Skeletal muscle tissue (tissue), 4 donors: ENCODE results near the gene OCLN. TPM values are rescaled to one million over a fixed set of nuclear protein-coding genes. Genes with fewer than 3 reads are reported as not detected.
"Not testable (repeated sequence)": the region's sequence is repeated elsewhere in the genome, so short reads cannot be mapped to it uniquely, and the experiment has no call there.

Source experiments
- H3K27ac ChIP-seq: one replicate; pipeline ENCODE4 v1.7.0; 2013; ENCODE audit warnings: mild to moderate bottlenecking, low read depth, low read length, inconsistent platforms
- H3K27me3 ChIP-seq, 3 donors: one replicate each; pipeline ENCODE4 v1.7.0; 2013; ENCODE audit warnings: low read length in 3 of 3; ENCODE audit not compliant: control insufficient read depth in 3 of 3, insufficient read depth in 3 of 3
- H3K36me3 ChIP-seq, 3 donors: one replicate each; pipeline ENCODE4 v1.7.0; 2013; ENCODE audit warnings: low read length in 3 of 3; ENCODE audit not compliant: control insufficient read depth in 3 of 3, insufficient read depth in 3 of 3
- H3K4me1 ChIP-seq, 3 donors: one replicate each; pipeline ENCODE4 v1.7.0; 2013; ENCODE audit warnings: low read length in 3 of 3, mild to moderate bottlenecking in 3 of 3; ENCODE audit not compliant: control insufficient read depth in 3 of 3, insufficient read depth in 3 of 3
- H3K4me3 ChIP-seq, 3 donors: one replicate each; pipeline ENCODE4 v1.7.0; 2013; ENCODE audit warnings: low read length in 3 of 3
- H3K9ac ChIP-seq, 3 donors: one replicate each; pipeline ENCODE4 v1.7.0; 2013; ENCODE audit warnings: low read length in 3 of 3, mild to moderate bottlenecking in 3 of 3, moderate library complexity in 2 of 3, low read depth in 1 of 3
- H3K9me3 ChIP-seq, 3 donors: one replicate each; pipeline ENCODE4 v1.7.0; 2013; ENCODE audit warnings: low read length in 3 of 3; ENCODE audit not compliant: control insufficient read depth in 3 of 3
- total RNA-seq: library from RNA; depleted of rRNA; stranded (reverse); fragments of >200 nt; gene quantifications from one replicate; pipeline ENCODE4 v1.2.3, GENCODE V29; 2014
- donor health status: Osteomylitis.

The OCLN gene, protein sequence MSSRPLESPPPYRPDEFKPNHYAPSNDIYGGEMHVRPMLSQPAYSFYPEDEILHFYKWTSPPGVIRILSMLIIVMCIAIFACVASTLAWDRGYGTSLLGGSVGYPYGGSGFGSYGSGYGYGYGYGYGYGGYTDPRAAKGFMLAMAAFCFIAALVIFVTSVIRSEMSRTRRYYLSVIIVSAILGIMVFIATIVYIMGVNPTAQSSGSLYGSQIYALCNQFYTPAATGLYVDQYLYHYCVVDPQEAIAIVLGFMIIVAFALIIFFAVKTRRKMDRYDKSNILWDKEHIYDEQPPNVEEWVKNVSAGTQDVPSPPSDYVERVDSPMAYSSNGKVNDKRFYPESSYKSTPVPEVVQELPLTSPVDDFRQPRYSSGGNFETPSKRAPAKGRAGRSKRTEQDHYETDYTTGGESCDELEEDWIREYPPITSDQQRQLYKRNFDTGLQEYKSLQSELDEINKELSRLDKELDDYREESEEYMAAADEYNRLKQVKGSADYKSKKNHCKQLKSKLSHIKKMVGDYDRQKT
- 0.52 TPM for total RNA-seq

DNA sequence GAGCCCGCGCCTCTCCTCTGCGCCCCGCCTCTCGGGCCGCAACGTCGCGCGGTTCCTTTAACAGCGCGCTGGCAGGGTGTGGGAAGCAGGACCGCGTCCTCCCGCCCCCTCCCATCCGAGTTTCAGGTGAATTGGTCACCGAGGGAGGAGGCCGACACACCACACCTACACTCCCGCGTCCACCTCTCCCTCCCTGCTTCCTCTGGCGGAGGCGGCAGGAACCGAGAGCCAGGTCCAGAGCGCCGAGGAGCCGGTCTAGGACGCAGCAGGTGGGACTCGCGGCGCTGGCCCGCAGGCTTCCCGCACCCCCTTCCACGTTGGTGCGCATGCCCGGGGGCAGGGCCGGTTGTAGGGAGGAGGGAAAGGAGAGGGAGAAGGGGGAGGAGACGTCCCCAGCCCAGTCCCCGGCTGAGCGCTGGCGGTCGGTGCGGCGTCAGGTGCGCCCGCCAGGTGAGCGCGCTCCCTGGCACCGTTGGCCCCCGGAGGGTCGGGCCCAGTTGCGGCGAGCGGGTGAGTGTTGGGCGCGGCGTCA, at the start of gene OCLN:
TSS of gene OCLN (plus strand) at position 400 of the 532 bp plus-strand sequence. CDS start 11,455 bp downstream, outside the sequence.
- Histone ChIP-seq H3K4me3 (peak within 1 kb of the TSS; percentile 65 to 70 (median 66)), H3K4me1 (peaks cover 12 to 20% (median 18%) of the 10 kb centered on the region in 3 donors), H3K27me3 (peaks cover 23 to 36% (median 32%) of the 10 kb centered on the region in 3 donors), H3K9ac (peak within 1 kb of the TSS in 1 of 3 donors; percentile 25), H3K27ac (no peak within 1 kb of the TSS), H3K9me3 (no peaks in the 10 kb centered on the region), H3K36me3 (no peaks in the 10 kb centered on the region)

DNA sequence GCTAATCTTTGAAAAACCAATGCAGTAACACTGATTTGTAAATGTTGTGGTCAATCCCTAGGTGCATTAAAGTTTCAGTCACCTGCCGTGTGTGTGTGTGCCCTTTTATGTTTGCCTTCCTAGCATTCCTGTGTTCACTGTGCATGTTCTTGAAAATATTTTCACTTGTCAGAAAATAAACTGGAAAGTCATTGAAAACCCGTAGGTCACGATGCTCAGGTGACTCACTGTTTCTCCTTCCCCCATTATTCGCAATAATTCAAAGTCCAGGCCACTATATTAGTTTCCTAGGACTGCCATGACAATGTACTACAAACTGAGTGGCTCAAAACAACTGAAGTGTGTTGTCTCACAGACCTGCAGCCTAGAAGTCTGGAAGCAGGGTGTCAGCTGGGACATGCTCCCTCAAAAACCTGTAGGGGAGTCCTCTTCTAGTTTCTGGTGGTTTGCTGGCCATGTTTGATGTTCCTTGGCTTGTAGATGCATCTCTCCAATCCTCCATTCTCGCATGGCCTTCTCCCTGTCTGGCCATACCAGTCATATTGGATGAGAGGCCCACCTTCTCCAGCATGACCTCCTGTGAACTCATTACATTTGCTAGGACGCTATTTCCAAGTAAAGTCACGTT, 48.3 kb upstream of the OCLN start:
- Histone ChIP-seq H3K36me3 (no peaks in the 10 kb centered on the region), H3K9ac (no peak overlapping the region), H3K9me3 (no peaks in the 10 kb centered on the region), H3K27me3 (no peaks in the 10 kb centered on the region), H3K4me1 (no peaks in the 10 kb centered on the region), H3K4me3 (no peak overlapping the region), H3K27ac (no peak overlapping the region)

DNA sequence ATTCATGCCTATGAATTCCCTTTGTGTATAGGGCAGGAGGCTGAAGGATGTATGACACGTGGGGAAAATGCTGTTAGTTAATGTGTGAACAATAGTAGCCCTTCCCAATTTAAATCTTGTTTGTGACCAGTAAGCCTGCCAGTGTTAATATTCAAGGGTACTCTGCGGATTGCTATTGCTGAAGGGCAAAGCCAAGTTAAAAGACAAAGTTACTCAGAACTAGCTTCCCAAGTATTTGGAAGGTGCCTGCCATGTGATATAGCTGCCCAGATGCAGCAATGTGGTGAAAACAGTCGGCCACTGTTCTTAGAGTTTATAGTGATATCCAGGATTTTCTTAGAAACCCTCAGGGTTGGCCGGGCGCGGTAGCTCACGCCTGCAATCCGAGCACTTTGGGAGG, 43.1 kb upstream of the OCLN start:
- no peak overlapping the region for H3K27ac ChIP-seq
- H3K4me1 ChIP-seq: no peaks in the 10 kb centered on the region
- H3K4me3 ChIP-seq: no peak overlapping the region
- H3K9me3 ChIP-seq: no peaks in the 10 kb centered on the region
- H3K9ac ChIP-seq: no peak overlapping the region
- H3K27me3 ChIP-seq: peaks cover 0 to 2% (median 0%) of the 10 kb centered on the region in 3 donors
- no peaks in the 10 kb centered on the region for H3K36me3 ChIP-seq

DNA sequence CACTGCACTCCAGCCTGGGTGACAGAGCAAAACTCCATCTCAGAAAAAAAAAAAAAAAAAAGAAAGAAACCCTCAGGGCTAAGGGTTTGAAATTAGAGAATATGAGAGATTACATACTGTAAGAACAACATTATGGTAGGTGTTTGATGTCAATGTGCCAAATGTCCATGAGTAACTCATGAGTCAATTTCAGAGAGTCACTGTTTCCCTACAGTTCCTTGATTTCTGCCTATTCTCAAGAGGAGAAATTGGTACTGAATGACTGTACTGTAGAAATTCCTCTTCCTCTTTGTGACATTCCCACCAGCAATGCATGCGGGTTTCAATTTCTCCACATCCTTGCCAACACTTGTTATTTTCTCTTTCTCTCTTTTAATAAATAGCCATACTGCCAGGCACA, 42.5 kb upstream of the OCLN start:
- H3K27ac ChIP-seq: no peak overlapping the region
- no peaks in the 10 kb centered on the region for H3K36me3 ChIP-seq
- H3K4me3 ChIP-seq: no peak overlapping the region
- no peaks in the 10 kb centered on the region for H3K4me1 ChIP-seq
- no peaks in the 10 kb centered on the region for H3K9me3 ChIP-seq
- H3K27me3 ChIP-seq: peaks cover 0 to 2% (median 0%) of the 10 kb centered on the region in 3 donors
- H3K9ac ChIP-seq: no peak overlapping the region

DNA sequence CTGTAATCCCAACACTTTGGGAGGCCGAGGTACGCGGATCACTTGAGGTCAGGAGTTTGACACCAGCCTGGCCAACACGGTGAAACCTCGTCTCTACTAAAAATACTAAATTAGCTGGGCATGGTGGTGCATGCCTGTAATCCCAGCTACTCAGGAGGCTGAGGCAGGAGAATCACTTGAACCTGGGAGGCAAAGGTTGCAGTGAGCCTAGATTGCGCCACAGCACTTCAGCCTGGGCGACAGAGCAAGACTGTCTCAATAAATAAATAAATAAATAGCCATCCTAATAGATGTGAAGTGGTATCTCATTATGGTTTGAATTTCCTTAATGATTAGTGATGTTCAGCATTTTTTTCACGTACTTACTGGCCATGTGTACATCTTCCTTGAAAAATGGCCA, 42.1 kb upstream of the OCLN start:
- not testable (repeated sequence) for H3K4me1 ChIP-seq, H3K4me3 ChIP-seq, H3K27me3 ChIP-seq, H3K9me3 ChIP-seq, H3K36me3 ChIP-seq, H3K27ac ChIP-seq, H3K9ac ChIP-seq

DNA sequence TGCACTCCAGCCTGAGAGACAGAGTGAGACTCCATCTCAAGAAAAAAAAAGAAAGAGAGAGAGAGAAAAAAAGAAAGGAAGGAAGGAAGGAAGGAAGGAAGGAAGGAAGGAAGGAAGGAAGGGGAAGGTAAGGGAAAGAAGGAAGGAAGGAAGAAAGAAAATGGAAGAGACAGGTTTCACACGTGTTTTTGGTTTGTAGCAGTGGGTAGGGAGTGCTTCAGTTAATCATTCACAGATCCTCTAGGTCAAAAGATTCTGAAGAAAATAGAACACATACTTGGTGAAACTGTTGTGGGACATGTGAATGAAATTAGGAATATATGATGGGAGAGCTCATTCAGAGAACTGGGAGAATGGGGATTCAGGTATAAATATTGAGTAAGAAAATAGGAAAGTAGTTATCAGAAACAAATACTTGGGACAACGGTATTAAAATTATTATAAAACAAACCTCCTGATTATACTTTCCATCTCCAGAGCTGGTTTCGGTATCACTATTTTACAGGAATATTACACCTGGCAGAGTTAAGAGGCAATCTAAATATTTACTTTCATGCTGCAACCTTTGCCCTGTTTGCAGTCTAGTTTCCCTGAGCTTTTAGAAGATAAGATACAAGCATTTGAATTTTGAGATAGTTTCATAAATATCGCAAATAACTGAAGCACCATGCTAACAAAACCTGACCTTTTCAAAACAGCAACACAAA, 40.5 kb upstream of the OCLN start:
- H3K27ac ChIP-seq: no peak overlapping the region
- no peak overlapping the region for H3K4me3 ChIP-seq
- no peak overlapping the region for H3K9ac ChIP-seq
- H3K9me3 ChIP-seq: no peaks in the 10 kb centered on the region
- H3K27me3 ChIP-seq: peaks cover 0 to 2% (median 0%) of the 10 kb centered on the region in 3 donors
- no peaks in the 10 kb centered on the region for H3K4me1 ChIP-seq
- no peaks in the 10 kb centered on the region for H3K36me3 ChIP-seq

DNA sequence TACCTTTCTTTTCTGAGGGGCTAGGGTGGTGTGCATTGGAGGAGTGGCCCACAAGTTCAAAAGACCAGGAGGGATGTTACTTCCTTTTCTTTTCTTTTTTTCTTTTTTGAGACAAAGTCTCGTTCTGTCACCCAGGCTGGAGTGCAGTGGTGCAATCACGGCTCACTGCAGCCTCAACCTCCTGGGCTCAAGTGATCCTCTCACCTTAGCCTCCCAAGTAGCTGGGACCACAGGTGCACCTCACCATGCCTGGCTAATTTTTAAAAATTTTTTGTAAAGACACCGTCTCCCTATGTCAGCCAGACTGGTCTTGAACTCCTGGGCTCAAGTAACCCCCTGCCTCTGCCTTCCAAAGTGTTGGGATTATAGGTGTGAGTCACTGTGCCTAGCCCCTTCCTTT, 39.1 kb upstream of the OCLN start:
- H3K36me3 ChIP-seq, H3K4me3 ChIP-seq, H3K27me3 ChIP-seq, H3K9me3 ChIP-seq, H3K4me1 ChIP-seq, H3K9ac ChIP-seq, H3K27ac ChIP-seq: not testable (repeated sequence)

DNA sequence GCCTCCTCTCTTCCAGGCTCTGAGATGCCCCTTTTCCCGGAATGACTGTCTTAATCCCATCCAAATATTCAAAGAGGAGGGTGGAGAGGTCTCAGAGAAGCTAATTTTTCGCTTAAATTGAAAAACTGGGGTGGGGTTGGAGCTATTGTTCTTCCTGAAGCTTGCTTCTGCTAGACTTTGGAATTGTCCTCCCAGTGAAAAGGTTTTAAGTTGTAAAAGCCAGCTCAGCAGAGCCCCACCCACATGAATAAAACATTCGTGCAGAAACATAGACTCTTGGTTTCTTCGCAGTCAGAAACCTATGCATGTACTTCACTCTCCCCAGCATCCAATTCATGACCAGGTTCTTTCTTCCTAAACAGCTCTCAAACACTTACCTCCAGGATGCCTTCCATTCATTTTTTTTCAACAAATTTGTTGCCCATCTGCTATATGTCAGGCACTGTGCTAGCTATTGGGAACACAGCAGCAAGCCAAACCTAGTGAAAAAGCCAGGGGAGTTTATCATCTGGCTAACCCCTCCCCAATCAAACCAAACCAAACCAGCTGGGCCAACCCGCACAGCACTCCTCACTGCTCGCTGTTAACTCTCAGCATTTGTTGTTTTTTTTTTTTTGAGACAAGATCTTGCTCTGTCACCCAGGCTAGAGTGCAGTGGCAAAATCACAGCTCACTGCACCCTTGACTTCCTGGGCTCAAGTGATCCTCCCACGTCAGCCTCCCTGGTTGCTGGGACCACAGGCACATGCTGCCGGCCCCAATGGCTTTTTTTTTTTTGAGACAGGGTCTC, 37.9 kb upstream of the OCLN start:
- Histone ChIP-seq H3K36me3 (no peaks in the 10 kb centered on the region), H3K27ac (no peak overlapping the region), H3K27me3 (peaks cover 0 to 2% (median 0%) of the 10 kb centered on the region in 3 donors), H3K9ac (no peak overlapping the region), H3K9me3 (no peaks in the 10 kb centered on the region), H3K4me3 (no peak overlapping the region), H3K4me1 (no peaks in the 10 kb centered on the region)

DNA sequence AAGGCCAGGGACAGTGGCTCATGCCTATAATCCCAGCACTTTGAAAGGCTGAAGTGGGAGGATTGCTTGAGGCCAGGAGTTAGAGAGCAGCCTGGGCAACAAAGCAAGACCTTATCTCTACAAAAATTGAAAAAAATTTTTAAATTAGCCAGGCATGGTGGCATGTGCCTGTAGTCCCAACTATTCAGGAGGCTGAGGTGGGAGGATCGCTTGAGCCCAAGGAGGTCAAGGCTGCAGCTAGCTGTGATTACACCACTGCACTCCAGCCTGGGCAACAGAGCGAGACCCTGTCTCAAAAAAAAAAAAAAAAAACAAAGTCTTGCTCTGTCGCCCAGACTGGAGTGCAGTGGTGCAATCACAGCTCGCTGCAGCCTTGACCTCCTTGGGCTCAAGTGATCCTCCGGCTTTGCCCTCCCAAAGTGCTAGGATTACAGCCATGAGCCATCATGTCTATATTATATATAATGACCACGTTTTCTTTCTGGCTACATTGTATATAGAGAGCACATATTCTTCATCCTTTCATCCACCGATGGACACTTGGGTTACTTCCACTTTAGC, 37.1 kb upstream of the OCLN start:
- not testable (repeated sequence) for H3K36me3 ChIP-seq, H3K4me1 ChIP-seq, H3K27ac ChIP-seq, H3K9ac ChIP-seq, H3K9me3 ChIP-seq, H3K27me3 ChIP-seq, H3K4me3 ChIP-seq
